Activated CD8-positive, alpha-beta memory T cell treated with anti-CD3 and anti-CD28 coated beads for 48 hours (primary cell): Measurements from ENCODE around the gene ZNF141.
"Not testable (repeated sequence)": the region's sequence is repeated elsewhere in the genome, so short reads cannot be mapped to it uniquely, and the experiment has no call there.

Experiments
- DNase-seq, 3 experiments: peaks; one replicate each; pipeline ENCODE4 v3.0.0-alpha.2; 2020; ENCODE audit warnings: low read depth in 2 of 3, low spot score in 2 of 3

ZNF141 gene

DNA sequence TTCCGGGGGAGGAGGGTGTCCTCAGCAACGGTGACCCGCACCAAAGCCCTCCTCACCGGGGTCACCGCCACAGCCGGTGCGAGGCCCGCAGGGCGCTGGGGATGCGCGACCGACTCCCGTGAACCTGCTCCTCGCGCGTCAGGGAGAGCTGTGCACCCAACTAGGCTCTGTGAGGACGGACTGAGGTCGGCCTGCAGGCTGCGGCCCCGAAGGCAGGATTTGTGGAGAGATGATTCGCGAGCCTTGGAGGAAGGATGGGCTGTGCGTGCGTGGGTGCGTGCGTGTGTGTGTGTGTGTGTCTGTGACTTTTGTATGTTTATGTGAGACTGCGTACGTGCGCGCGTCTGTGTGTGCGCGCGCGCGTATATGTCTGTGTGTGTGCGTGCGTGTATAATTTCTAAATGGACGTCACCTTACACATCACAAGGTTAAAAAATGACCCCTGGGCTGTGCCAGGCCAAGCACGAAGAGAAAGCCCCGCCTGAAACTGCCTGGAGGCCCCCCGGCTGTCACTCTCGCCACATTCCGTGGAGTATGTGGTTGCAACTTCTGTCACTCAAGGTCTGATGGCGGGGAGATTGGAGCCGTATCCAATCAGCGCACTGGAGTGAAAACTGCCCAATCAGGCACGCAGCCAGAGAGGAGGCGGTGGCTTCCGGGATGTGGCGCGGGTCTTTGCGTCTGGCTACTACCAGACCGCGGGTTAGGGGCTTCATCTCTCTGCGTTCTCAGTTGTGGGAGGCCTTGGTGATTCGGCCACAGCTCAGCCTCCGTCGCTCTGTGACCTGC is at the start of gene ZNF141:
Gene ZNF141 (plus strand): TSS at position 672 of the 789 bp plus-strand sequence. CDS start 170 bp downstream, outside the sequence.
- peak; percentile 53 to 75 (median 70) for DNase-seq

DNA sequence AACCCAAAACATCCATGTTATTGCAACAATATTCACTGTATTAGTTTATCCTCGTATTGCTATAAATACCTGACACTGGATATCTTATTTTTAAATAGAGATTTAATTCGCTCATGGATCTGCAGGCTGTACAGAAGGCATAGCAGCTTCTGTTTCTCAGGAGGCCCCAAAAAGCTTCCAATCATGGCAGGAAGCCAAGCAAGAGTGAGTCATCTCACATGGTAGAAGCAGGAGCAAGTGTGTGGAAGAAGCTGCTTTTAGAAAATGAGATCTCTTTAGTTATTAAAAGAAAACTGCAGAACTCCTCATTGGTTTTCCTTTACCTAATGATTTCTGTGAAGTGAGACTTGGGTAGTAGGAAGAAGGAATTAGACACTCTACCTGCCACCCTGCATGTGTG is 48.7 kb upstream of the ZNF141 start:
- DNase-seq: no peak

DNA sequence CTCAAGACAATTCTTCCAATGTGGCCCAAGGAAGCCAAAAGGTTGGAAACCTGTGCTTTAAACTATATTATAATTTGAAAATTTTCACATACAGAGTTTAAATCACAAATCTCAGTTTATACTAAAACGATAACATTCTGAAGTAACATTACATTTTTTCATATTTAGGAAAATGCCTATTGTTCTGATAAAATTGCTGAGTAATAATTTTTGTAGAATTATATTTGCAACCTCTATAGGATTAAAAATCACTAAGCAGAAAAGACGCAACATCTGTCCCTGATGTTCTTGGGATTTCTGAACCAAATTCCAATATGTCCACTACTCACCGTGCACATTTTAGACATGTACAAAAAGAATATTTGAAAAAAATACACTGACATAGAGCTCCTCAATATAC is 42.9 kb upstream of the ZNF141 start:
- DNase-seq: no peak

DNA sequence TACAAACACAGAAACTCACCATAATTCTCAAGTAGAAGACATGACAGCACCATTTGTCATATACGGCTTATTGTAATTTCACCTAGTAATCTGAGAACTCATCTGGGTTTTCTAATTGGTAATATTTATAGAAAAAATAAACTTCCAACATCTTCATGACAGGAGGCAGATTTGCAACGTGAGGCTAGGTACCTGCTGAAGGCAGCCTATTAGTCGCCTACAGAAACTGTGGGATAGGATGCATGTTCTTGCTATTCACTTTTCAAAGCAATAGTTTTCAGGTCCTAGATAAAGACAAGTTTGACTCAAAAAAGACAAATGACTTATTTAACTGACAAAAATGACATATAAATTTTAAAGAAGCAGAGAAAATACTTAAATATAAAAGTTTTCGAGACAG is 35.2 kb upstream of the ZNF141 start:
- DNase-seq: no peak

DNA sequence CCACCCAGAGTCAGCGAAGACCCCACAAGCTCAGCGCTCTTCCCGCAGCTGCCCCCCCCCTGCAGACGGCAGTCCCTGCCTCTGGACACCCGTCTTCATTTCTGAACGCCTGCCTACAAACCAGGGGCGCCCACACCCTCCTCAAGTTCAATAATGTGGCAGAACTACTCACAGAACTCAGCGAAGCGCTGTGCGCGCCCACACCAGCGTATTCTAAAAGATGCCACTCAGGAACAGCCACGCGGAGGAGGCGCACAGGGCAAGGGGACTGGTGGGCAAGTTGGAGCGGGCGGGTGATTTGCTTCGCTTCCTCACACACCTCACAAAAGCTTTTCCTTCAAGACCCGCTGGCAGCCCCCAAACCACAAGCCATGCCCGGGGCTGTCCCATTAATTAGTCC is 33.1 kb upstream of the ZNF141 start:
- DNase-seq: not testable (repeated sequence)

DNA sequence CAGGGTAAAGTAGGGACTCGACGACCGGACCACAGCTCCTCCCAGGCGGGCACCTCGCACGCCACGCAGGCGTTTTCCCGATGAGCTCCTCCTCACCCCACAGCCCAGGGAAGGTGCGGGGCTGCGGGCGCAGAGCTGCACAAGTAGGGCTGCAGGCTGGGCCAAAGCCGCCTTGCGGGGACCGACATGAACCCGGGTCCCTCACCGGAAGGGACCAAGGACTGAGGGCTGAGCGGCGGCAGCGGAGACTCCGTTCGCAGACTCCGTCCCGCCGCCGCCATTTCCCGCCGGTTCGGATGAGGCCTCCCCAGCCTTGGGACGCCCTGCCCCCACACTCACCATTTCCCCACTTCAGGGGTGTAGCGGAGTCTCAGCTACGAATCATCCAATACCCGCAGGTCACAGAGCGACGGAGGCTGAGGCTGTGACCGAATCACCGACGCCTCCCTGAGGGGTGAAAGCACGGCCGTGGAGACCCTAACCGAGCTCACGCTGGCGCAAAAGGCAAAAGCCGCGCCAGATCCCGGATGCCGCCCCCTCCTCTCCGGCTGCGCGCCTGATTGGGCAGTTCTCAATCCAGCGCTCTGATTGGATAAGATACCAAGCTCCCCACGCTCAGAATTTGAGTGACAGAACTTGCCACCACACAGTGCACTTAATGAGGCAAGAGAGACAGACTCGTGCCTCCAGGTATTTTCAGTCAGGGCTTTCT is 32.5 kb upstream of the ZNF141 start, which contains the start of gene ZNF732:
Gene ZNF732 (minus strand): TSS at position 506 of the 712 bp plus-strand sequence. CDS start 164 bp downstream, at position 342.
- no peak for DNase-seq

DNA sequence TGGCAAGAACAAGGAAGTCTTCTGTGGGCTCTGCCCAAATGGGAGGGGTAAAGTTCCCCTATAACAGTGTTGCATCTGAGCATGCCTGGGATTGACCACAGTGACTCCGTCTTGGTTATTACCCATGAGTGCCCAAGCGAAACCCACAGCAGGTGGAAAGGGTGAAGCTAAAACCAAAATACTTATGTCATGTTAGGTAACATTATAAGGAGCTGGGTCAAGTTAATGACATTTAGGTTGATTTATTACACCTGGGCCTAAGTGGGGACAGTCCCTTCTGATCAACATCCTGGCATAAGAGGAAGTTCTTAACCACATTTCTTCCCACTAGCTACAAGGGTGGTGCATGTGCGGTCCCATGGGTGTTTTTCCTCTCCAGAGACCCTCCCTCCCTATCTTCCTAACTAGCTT is 31.1 kb upstream of the ZNF141 start:
- DNase-seq: no peak

DNA sequence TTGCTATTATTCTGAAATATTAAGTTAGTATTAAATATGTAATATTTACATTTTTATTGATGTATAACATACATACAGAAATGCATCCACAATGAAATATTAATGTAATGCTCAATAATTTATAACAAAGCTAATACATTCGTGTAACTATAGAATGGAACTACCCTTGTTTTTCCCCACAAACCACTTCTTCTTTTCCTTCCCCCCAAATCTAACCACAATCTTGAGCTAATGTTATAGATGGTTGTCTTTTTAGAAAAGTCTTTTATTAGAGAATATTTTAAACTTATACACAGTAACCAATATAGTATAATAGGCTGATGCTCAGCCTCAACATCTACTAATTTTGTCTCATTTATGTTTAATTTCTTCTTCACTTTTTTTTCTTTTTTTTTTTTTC is 27.8 kb upstream of the ZNF141 start:
- no peak for DNase-seq

DNA sequence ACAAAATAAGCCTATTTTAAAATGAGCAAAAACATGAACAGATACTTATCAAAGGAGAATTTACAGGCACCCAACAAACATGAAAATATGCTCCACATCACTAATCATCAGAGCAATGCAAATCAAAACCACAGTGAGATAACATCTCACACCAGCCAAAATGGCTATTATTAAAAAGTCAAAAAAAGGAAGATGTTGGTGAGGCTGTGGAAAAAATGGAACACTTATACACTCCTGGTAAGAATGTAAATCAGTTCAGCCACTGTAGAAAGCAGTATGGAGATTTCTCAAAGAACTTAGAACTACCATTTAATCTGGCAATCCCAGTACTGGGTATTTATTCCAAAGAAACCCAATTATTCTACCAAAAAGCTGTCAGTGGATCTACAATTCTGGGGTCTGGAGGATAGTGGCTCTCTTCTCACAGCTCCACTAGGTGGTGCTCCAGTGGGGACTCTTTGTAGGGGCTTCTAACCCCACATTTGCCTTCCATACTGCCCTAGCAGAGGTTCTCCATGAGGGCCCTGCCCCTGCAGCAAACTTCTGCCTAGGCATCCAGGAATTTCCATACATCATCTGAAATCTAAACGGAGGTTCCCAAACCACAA is 23.2 kb upstream of the ZNF141 start:
- no peak for DNase-seq

DNA sequence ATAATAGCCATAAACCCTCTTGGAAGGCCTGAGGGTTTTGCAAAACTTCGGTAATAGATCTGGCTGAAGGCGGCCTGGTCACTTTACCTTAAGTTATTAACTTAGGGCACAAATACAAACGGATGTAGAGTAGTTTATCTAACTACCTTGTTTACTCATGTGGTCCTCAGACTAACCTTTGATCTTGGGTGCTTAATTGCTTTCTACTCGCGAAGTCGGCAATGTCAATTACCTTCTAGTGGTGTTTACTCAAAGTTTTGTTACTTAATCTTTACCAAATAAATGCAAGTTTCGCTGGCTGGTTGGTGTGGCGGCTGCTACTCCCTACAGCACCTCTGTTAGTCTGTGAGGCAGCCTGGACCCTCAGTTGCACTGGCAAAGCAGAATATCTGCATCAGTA is 8.9 kb upstream of the ZNF141 start:
- DNase-seq: no peak

DNA sequence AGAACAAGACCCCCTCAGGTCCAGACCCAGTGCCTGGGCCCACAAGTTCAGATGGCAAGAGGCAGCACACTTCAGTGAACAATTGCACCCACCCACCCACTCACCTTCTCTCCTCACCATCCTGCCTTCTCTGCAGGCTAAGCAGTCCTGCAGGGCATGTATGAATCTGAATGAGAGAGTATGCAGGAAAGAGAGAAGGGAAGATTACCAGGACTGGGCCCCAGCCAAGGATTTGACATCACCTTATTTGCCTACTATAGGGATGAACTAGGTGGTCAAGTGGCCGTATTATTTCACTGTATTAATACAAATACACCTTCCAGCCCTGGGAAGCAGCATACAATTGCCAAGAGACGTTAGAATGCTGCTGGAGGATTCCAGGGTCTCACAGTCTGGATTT is 2.1 kb upstream of the ZNF141 start:
- no peak for DNase-seq

DNA sequence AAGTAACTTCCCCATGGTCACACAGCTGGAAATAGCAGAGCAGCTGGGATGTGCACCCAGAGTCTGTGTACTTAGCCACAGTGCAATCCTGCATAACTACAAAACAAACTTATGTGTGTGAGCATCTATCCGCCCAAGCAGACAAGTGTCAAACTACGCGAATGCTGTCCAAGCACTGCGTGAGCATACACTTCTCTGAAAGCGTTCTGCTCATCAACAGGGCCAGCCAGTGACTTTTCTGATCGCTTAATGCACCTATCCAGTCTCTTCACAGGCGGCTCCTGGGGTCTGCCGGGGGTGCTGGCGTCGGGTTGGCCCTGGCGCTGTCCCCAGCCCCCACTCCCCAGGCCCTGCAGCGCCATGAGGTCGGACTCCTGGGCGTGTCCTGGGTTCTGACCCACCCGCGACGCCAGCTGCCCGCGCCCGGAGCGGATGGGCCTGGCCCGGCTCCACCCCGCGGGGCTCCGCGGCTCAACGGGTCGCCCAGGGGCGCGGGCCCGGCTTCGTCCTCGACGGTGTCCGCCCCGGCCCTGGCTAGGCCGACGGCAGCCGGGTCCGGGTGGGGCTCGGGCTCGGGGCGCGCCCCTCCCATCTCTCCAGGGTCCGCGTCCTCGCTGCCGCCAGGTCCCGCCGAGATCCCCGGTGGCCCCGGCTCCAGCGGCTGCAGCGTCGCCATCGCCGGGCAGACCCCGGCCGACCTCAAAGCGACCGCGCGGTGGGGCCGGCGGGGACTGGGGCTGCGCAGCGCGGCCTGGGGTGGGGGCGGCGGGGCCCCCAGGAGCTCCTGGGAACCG is 1.3 kb upstream of the ZNF141 start:
- peak in 1 of 3 experiments; percentile 5 for DNase-seq

DNA sequence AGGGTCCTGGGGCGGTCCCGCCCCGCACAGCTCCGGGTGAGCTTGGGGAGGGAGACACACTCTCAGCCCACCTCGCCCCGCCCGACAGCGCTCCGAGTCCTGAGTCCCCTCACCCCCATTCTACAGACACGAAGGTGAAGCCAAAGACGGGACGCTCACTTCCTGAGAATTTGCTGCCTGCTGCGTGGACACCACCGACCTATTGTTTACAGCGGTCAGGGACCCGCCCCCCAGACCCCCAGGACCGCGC is 796 bp upstream of the ZNF141 start:
- peak in 1 of 3 experiments; percentile 15 for DNase-seq

DNA sequence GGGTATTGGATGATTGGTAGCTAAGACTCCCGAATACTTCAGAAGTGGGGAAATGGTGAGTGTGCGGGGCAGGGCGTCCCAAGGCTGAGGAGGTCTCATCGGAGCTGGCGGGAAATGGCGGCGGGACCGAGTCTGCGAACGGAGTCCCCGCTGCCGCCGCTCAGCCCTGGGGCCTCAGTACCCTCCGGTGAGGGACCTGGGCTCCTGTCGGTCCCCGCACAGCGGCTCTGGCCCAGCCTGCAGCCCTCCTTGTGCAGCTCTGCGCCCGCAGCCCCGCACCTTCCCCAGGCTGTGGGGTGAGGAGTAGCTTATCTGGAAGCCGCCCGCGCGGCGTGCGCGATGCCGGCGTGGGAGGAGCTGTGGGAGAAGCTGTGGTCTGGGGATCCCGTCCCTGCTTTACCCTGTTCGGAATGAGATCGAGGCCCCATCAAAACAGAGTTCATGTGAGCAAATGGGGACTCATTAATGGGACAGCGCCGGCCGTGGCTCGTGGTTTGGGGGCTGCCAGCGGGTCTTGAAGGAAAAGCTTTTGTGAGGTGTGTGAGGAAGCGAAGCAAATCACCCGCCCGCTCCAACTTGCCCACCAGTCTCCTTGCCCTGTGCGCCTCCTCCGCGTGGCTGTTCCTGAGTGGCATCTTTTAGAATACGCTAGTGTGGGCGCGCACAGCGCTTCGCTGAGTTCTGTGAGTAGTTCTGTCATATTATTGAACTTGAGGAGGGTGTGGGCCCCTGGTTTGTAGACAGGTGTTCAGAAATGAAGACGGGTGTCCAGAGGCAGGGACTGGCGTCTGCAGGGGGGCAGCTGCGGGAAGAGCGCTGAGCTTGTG is 531 bp downstream of the ZNF141 start:
- DNase-seq: peak; percentile 24 to 37 (median 34)

DNA sequence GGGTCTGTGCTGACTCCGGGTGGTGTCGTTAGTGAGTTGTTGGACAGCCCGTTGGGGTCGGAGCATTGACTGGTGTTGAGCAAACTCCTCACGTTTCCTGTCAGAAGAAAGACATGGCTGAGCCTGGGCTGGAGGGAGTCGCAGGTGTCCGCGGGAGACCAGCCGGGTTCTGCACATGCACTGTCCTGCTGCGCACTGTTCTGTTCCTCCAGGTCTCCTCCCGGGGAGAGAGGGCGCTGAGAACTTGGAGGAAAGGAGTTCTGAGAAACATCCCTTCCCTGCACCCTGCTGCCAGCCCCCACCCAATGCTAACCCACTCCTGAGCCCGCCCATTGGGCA is 1.1 kb downstream of the ZNF141 start:
- no peak for DNase-seq

DNA sequence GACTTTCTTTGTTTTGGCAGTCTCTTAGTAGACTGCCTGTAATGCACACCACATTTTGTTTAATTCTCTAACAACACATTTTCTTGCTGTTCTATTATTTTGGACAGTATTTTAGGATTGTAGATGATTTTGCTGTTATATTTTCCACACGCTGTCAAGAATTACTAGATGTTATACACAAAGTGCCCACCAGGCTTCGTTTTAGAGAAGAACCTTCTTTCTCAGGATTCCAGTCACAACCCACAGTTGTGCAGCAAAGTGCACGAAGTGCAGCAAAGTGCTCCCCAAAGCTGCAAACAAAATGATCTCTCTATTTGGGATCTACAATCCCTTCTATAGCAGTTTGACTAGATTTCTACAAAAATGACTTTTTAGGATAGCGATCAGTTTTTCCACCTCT is 2.4 kb downstream of the ZNF141 start:
- DNase-seq: no peak

DNA sequence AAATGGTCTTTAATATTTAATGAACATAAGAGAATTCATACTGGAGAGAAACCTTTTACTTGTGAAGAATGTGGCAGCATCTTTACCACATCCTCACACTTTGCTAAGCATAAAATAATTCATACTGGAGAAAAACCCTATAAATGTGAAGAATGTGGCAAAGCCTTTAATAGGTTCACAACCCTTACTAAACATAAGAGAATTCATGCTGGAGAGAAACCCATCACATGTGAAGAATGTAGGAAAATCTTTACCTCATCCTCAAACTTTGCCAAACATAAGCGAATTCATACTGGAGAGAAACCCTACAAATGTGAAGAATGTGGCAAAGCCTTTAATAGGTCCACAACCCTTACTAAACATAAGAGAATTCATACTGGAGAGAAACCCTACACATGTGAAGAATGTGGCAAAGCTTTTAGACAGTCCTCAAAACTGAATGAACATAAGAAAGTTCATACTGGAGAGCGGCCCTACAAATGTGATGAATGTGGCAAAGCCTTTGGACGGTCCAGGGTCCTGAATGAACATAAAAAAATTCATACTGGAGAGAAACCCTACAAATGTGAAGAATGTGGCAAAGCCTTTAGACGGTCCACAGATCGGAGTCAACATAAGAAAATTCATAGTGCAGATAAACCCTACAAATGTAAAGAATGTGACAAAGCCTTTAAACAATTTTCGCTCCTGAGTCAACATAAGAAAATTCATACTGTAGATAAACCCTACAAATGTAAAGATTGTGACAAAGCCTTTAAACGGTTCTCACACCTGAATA is 35.6 kb downstream of the ZNF141 start:
- no peak for DNase-seq

DNA sequence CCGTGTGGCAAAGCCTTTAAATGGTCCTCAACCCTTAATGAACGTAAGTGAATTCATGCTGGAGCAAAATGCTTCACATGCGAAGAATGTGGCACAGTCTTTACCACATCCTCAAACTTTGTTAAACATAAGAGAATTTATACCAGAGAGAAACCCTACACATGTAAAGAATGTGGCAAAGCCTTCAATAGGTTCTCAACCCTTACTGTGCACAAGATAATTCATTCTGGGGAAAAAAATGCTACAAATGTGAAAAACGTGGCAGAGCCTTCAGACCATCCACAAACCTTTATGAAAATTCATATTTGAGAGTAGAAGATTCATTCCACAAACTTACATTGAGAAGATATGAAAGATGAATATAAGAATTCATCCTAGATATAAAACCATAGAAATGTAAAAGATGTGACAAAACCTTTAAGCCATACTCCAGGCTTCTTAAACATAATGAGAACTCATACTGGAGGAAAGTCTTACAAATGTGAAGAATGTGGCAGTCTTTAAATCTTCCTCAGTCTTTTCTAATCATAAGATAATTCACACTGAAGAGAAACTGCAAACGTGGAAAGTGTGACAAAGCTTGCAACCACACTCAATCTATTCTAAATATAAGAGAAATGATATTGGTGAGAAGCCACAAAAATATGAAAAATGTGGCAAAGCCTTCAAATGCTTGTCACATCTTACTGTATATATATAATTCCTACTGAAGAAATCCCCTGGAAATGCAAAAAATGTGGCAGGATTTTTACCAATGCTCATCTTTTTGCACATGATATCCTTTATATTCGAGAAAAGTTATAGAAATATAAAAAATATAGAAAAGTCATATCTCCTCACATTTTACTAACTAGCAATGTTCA is 36.9 kb downstream of the ZNF141 start:
- no peak for DNase-seq
